Endodermal cell (in vitro differentiated cells): ENCODE measurements around the gene GMPPB. TPM values are rescaled to one million over a fixed set of nuclear protein-coding genes. Genes with fewer than 3 reads are reported as not detected.

Experiments used
- DNase-seq: peaks from one replicate; pipeline ENCODE4 v3.0.0-alpha.2; 2017
- H3K27ac ChIP-seq: 2 replicates; pipeline ENCODE4 v1.5.1; 2013; ENCODE audit warnings: mild to moderate bottlenecking, low read depth, low read length, moderate library complexity
- H3K27me3 ChIP-seq: 2 replicates; pipeline ENCODE4 v1.6.1; 2013; ENCODE audit warnings: mild to moderate bottlenecking, low read length, moderate library complexity; ENCODE audit not compliant: insufficient read depth, control insufficient read depth, poor library complexity, severe bottlenecking
- H3K36me3 ChIP-seq: 2 replicates; pipeline ENCODE4 v1.7.0; 2013; ENCODE audit warnings: mild to moderate bottlenecking, low read length, moderate library complexity; ENCODE audit not compliant: control insufficient read depth, insufficient read depth
- H3K4me1 ChIP-seq: one replicate; pipeline ENCODE4 v1.7.0; 2013; ENCODE audit warnings: low read length; ENCODE audit not compliant: control insufficient read depth, insufficient read depth
- H3K4me3 ChIP-seq: 2 replicates; pipeline ENCODE4 v1.5.1; 2013; ENCODE audit warnings: mild to moderate bottlenecking, low read length, moderate library complexity
- H3K9ac ChIP-seq: 2 replicates; pipeline ENCODE4 v1.6.1; 2013; ENCODE audit warnings: mild to moderate bottlenecking, low read length, moderate library complexity; ENCODE audit not compliant: poor library complexity, severe bottlenecking; ENCODE audit errors: extremely low read depth
- H3K9me3 ChIP-seq: 2 replicates; pipeline ENCODE4 v1.6.1; 2013; ENCODE audit warnings: mild to moderate bottlenecking, low read length, moderate library complexity; ENCODE audit not compliant: control insufficient read depth
- H3K27ac Mint-ChIP-seq: 2 replicates; pipeline ENCODE4 v1.8.0; 2020; ENCODE audit warnings: mixed read lengths
- H3K27me3 Mint-ChIP-seq: 2 replicates; pipeline ENCODE4 v1.8.0; 2021; ENCODE audit warnings: mild to moderate bottlenecking, mixed read lengths; ENCODE audit not compliant: insufficient read depth
- H3K36me3 Mint-ChIP-seq: 2 replicates; pipeline ENCODE4 v1.8.0; 2020; ENCODE audit warnings: low read depth, mixed read lengths
- H3K4me1 Mint-ChIP-seq: 2 replicates; pipeline ENCODE4 v1.8.0; 2020; ENCODE audit warnings: mixed read lengths
- H3K4me3 Mint-ChIP-seq: 2 replicates; pipeline ENCODE4 v1.8.0; 2020; ENCODE audit warnings: mild to moderate bottlenecking, moderate library complexity, mixed read lengths
- H3K9me3 Mint-ChIP-seq: 2 replicates; pipeline ENCODE4 v1.8.0; 2020; ENCODE audit warnings: mild to moderate bottlenecking, mixed read lengths
- WGBS, 2 experiments: methylation state at CpG; one replicate each; pipeline versions ENCODE4 v1.1.5 to v1.1.7; 2013; ENCODE audit warnings: missing lambda C conversion rate in 2 of 2, mixed read lengths in 1 of 2; ENCODE audit not compliant: insufficient coverage in 1 of 2, insufficient read length in 1 of 2; 5-methylcytosine and 5-hydroxymethylcytosine counted together
- total RNA-seq, 2 donors: library from RNA; stranded (reverse); fragmentation: NEBNext Ultra II Directional in 1 of 2; extraction: Animal tissue kit (Norgen Biotek cat#: 25700) in 1 of 2; gene quantifications; 2 replicates in 1 of 2; 3 replicates in 1 of 2; pipeline ENCODE4 v1.2.1, GENCODE V29; 2021
- TF ChIP-seq, protein P1 (sequence below): fragments of 200-600 bp; sonication (generic); conservative IDR thresholded peaks from 2 replicates; pipeline ENCODE4 v1.5.0; 2021; ENCODE audit warnings: antibody characterized with exemption, mild to moderate bottlenecking

The GMPPB gene
- total RNA-seq, 2 donors from 2014 or later = 35.5 to 38.2 TPM

DNA sequence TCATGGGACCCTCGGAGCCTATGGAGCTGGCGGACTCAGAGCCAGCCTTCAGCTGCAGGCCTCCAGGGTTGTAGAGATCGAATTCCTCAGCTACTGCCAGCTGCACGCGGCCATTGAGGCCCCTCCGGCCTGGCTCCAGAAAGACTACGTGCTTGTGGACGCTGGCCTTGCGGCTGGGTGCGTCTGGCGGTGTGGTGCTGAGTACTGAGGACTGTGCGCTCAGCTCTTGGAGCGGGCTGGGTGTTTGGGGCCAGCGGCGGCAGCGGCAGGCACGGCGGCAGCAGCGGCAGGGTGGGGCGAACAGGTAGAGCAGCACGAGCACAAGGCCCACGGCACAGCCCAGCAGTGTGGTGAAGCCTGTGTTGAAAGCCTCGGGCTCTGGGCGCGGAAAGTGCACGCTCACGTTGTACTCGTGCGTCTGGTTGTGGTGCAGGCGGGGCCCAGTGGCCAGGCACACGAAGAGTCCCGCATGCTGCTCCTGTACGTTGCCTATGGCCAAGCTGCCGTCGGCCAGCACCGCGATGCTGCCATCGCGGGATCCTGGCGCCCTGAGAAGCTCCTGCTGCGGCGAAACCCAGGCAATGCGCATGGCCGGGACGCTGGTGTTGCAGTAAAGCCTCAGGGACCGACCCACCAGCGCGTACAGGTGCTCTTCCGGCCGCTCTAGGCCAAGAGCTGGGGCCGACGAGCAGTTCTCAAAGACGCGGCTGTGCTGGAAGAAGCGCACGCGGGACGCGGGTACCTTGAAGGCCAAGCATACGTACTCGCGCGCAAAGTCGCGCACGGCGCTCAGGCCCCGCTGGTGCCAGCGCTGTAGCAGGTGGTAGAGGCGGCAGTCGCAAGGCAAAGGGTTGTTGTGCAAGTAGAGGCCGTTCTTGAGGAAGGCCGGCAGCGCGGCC is 5.5 kb downstream of the GMPPB start:
- no peaks in the 10 kb centered on the region for H3K27me3 ChIP-seq
- Mint-ChIP-seq H3K4me3 (peak overlapping the region; percentile 69), H3K27ac (peak overlapping the region; percentile 92), H3K36me3 (peaks cover 31% of the 10 kb centered on the region), H3K27me3 (peaks cover 4% of the 10 kb centered on the region), H3K9me3 (no peaks in the 10 kb centered on the region), H3K4me1 (peaks cover 10% of the 10 kb centered on the region)
- 96 to 99% methylated on average over 66 to 75 of the region's 75 CpGs for WGBS, 2 experiments
- peaks cover 25% of the 10 kb centered on the region for H3K36me3 ChIP-seq
- H3K27ac ChIP-seq = no peak overlapping the region
- peak overlapping the region; percentile 78 for H3K4me3 ChIP-seq
- H3K4me1 ChIP-seq = peaks cover 7% of the 10 kb centered on the region
- no peaks in the 10 kb centered on the region for H3K9me3 ChIP-seq
- DNase-seq = peak; percentile 81
- H3K9ac ChIP-seq = no peak overlapping the region
- TF ChIP-seq, protein P1, sequence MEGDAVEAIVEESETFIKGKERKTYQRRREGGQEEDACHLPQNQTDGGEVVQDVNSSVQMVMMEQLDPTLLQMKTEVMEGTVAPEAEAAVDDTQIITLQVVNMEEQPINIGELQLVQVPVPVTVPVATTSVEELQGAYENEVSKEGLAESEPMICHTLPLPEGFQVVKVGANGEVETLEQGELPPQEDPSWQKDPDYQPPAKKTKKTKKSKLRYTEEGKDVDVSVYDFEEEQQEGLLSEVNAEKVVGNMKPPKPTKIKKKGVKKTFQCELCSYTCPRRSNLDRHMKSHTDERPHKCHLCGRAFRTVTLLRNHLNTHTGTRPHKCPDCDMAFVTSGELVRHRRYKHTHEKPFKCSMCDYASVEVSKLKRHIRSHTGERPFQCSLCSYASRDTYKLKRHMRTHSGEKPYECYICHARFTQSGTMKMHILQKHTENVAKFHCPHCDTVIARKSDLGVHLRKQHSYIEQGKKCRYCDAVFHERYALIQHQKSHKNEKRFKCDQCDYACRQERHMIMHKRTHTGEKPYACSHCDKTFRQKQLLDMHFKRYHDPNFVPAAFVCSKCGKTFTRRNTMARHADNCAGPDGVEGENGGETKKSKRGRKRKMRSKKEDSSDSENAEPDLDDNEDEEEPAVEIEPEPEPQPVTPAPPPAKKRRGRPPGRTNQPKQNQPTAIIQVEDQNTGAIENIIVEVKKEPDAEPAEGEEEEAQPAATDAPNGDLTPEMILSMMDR = no peak

DNA sequence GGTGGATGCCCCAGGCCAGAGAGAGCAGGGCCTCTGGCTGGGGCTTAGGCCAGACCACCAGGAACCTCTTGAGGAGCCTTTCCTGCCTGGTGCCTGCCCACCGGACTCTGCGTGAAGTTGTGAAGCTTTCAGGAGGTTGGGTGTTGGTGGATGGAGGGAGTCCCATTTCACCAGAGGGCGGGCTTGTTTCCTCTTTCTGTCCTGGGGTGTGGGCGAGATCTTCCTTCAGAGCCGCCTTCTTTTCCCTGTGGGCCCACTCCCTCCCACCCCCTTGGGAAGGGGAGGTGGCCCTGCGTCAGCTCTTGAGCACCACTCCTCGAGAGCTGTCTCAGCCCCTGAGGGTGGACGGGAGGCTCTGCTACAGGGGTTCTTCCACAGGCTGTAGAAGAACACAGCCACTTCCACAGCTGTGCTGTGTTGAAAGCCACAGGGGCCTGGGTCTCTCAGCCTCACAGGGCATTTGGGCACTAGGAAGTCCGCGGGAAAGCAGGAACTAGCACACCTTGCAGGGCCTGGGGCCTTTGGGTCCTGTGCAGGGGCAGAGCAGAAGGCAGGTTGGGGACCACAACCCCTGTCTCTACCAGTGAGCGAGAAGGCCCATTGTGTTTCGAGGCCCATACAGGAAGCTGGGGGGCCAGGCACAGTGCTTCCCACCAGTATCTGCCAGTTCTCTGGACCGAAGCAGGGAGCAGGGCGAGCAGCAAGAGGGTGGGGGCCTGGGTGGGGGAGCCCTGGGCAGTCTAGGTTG is 6.4 kb downstream of the GMPPB start:
- TF ChIP-seq, protein P1 = no peak

DNA sequence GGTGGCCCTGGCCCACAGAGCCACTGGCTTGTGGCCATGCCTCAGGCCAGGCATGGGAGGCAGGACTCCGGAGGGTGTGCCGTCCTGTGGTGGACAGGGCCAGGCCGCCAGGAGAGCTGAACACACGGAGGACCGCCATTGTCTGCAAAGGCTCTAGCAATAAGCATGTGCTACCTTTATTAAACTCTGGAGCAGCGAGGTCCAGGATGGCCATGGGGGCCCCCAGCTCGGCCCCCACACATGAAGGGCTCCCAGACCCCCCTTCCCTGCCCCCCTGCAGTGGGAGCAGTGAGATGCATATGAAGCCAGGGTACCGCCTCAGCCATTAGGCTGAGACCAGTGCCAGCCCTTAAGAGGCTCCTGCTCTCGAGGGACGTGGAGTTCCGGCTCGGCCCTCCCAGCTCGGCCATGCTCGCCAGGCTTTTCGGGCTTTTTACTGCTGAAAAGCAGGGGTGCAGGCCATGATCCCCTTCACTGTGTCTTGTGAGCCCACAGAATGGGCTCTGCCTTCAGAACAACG is 7.0 kb downstream of the GMPPB start:
- TF ChIP-seq, protein P1 = no peak
- peak; percentile 41 for DNase-seq
- Histone ChIP-seq H3K4me3 (no peak overlapping the region), H3K36me3 (peaks cover 14% of the 10 kb centered on the region), H3K27ac (no peak overlapping the region), H3K9ac (no peak overlapping the region), H3K27me3 (no peaks in the 10 kb centered on the region), H3K9me3 (no peaks in the 10 kb centered on the region), H3K4me1 (no peaks in the 10 kb centered on the region)
- H3K27me3 Mint-ChIP-seq = peaks cover 4% of the 10 kb centered on the region
- H3K4me3 Mint-ChIP-seq = no peak overlapping the region
- H3K27ac Mint-ChIP-seq = no peak overlapping the region
- peaks cover 10% of the 10 kb centered on the region for H3K4me1 Mint-ChIP-seq
- no peaks in the 10 kb centered on the region for H3K9me3 Mint-ChIP-seq
- WGBS, 2 experiments = 92 to 94% methylated on average over 11 to 16 of the region's 16 CpGs
- peaks cover 22% of the 10 kb centered on the region for H3K36me3 Mint-ChIP-seq

More for the DNA sequence above, 6.4 kb downstream of the GMPPB start:
- Histone ChIP-seq H3K4me1 (no peaks in the 10 kb centered on the region), H3K27me3 (no peaks in the 10 kb centered on the region), H3K36me3 (peaks cover 20% of the 10 kb centered on the region), H3K9me3 (no peaks in the 10 kb centered on the region), H3K4me3 (no peak overlapping the region), H3K9ac (no peak overlapping the region), H3K27ac (no peak overlapping the region)
- Mint-ChIP-seq H3K27me3 (peaks cover 4% of the 10 kb centered on the region), H3K9me3 (no peaks in the 10 kb centered on the region), H3K27ac (no peak overlapping the region), H3K36me3 (peaks cover 27% of the 10 kb centered on the region), H3K4me3 (no peak overlapping the region), H3K4me1 (peaks cover 10% of the 10 kb centered on the region)
- 92 to 96% methylated on average over 3 to 14 of the region's 14 CpGs for WGBS, 2 experiments
- peak; percentile 53 for DNase-seq
